HG02642 (cell line): ENCODE data around the gene TEDC2.

Experiments used
- ATAC-seq: cut with Tn5 transposase; IDR thresholded peaks from one replicate; pipeline ENCODE4 v1.9.1; 2021; ENCODE audit warnings: mild to moderate bottlenecking; ENCODE audit not compliant: unreplicated experiment, poor library complexity

TEDC2 gene

DNA sequence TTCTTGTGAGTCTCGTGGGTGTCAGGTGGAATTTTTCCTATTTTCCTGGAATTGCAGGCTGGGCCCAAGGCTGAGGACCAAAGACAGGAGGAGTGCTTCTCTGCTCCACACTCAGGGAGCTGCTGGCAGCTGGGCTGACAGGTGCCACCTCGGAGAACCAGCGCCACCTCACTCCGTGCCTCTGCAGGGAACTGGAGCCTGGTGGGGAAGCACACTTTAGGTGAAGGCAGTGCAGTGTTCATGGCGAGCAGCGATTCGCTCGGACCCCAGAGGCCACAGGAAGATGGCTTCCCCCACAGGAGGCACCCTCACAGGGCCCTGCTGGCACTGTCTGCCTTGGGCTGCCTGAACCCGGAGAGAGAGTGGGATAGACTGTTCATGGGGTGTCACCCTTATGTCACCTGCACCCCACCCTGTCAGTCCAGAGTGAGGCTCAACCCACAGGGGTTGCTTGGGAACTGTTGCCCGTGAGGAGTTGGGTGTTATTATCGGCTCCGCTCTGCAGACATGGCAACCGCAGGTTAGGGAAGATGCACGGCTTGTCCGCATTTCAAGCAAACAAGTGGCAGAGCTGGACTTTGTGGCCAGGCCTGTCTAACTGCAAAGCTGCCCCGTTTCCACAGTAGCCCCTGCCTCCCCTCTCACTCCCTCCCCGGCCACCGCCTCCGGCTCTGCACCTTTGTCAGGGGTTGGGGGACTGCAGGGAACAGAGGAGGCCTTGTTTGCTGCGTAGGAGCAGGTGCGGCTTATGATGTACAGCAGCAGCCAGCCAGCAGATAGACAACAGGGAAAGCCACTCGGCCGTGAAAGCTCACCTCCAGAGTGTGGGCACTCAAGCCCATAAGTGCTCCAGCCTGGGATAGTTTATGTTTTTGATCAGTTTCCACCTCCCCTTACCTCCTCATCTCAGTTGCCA lies 30.5 kb downstream of the TEDC2 start:
- no peak for ATAC-seq

- ATAC-seq, result no peak
Observed at GRCh38 chr16:2492292-2492691, 32.4 kb downstream of the TEDC2 start.

GRCh38 chr16:2493605-2494004 lies 33.7 kb downstream of the TEDC2 start:
- ATAC-seq, result no peak

GRCh38 chr16:2494616-2495015 lies 34.7 kb downstream of the TEDC2 start:
- no peak for ATAC-seq

GRCh38 chr16:2495041-2495440 lies 35.1 kb downstream of the TEDC2 start:
- no peak for ATAC-seq

- ATAC-seq, result no peak
Observed at GRCh38 chr16:2496223-2497115, 36.6 kb downstream of the TEDC2 start.

- ATAC-seq, result no peak
Observed at GRCh38 chr16:2497116-2497630, 37.3 kb downstream of the TEDC2 start.

DNA sequence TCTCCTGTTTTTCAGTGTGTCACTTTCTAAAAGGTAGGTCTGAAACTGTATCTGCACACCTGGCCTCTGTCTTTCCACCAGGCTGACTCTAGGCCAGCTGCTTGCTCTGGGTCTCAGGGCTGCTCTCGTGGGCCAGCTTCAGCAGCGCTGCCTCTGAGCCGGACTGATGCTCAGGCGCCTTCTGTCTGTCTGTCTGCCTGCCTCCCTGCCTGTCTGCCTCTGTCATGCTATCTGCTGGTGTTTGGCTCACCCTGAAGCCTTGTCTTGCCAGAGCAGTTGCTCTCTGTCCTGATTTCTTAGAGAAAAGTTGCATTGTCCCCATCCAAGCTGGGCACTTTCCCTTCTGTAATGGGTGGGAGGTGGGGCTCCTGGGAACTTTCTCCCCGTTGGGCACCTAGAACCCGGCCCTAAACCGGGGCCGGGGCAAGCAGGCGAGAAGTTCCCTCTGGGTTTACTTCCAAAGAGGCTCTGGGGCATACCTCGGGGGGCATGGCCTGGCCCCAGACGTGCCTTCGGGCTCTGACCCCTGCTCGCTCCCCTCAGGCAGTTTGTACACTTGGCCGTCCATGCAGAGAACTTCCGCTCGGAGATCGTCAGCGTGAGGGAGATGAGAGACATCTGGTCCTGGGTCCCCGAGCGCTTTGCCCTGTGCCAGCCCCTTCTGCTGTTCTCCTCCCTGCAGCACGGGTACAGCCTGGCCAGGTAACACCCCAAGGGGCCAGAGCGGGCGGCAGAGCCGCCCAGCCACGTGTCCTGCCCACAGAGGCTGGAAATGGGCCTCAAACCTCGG lies 38.0 kb downstream of the TEDC2 start:
- ATAC-seq, result no peak

GRCh38 chr16:2498531-2499253 lies 38.8 kb downstream of the TEDC2 start:
- no peak for ATAC-seq

GRCh38 chr16:2499454-2499853 lies 39.5 kb downstream of the TEDC2 start:
- no peak for ATAC-seq

- ATAC-seq, result no peak
Observed at GRCh38 chr16:2499890-2500429, 40.1 kb downstream of the TEDC2 start.

- no peak for ATAC-seq
Observed at GRCh38 chr16:2500430-2500917, 40.6 kb downstream of the TEDC2 start.

DNA sequence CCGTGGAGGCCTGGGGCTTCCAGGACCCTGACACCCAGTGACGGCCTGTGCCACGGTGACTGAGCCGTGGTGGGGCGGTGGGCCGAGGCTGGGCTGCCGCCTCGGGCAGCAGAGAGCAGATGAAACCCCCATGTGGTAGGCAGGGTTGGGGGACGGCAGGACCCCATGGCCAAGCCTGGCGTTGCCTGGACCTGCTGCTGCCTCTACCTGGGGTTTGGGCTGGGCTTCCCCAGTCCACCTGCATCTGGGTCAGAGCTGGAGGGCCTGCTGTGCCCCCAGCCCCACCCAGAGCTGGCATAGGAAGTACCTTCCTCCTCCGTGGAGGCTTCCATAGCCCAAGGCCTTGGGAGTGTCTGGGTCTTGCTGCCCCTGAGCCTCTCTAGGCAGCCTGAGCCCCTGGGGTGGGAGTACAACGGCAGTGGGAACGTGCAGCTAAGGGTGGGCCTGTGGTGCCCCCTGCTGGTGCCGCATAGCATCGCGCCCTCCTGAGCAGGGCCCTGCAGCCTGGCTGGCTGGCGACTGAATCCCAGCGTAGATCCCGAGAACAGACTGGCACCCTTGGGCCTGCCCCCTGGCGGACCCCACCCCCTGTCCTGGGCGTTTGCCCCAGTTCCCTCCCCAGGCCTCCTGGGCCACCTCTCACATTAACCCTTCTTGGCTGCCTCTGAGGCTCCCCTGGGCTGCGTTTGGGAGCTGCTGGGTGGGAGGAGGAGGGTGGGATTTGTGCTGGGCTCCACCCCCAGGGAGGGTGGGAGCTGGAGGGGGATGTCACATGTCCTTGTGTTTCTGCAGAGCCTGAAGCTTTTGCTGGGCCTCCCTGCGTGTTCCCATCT lies 41.2 kb downstream of the TEDC2 start:
- ATAC-seq, result no peak

DNA sequence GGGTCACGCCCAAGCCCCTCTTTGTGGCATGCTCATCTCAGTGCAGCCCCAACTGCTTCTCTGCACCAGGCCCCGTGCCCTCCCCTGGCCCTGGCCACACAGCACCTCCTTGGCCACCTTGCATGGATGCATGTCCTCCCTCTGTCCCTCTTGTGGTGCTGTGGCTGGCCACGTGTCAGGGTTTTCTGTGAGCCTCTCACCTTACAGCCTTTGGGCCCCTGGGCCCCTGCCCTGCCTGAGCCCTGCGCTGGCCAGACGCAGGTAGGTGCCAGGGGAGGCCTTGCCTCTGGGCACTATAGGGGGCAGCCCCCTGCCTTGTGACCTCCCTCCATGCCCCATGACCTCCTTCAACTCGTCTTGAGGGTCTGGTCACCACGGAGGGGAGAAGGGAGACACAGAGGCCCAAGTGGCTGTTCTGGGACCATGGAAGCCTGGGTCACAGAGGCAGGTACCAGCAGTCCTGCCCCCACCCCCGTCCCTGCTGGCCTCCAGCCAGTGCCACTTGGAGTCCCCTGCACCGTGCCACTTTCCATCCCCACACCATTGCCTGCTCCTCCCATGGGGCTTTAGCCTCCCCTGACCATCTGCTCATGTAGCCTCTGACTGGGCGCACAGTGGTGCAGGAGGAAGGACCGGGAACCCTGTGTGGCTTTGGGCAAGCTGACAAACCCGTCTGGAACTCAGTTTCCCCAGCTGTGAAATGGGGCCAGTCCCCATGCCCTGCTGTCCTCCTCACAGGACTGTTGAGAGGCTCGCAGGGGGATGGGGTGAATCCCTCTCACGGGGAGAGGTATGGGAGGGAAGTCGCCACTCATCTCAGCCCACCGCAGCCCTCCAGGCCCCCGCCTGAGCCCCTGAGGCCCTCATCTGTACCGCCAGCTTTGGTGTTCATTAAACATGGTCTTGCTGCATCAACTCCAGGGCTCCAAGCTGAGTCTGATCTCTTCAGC lies 42.3 kb downstream of the TEDC2 start:
- no peak for ATAC-seq

DNA sequence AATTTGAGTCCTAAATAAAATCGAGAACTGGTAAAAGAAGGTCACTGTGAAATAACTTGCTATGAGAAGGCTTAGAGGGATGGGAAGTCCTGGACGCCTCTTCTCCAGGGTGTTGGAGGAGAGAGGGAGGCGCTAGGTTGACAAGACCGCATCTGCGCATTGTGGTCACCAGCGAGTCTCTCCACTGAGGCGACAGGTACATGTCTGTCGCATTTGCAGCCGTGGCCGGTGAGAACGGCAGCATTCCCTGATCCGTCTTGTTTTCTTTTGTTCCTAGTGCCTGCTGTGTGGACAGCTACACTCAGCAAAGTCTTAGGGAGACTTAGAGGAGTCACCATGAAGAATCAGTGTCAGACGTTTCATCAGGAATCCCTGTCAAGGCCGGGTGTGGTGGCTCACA lies 45.8 kb downstream of the TEDC2 start:
- no peak for ATAC-seq

GRCh38 chr16:2507052-2507659 lies 47.2 kb downstream of the TEDC2 start:
- peak; percentile 41 for ATAC-seq

DNA sequence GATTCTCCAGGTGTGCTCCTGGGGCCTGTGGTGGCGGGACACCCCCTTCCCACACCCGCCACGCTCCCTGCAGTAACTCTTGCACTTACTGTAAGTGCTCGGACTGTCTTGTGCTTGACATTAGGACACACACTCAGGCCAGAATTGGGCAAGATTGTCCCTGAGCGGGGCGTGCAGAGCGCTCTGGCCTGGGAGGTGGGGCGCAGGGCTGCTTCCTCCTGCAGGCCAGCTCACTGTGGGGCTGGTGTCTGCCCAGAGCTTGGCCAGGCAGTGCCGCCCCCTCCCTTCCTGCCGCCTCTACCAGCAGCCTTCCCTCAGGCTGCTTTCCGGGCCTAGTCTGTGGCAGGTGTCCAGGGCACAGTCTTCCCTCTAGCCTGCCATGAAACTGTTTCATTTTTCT lies 47.8 kb downstream of the TEDC2 start:
- peak; percentile 4 for ATAC-seq
